H9 (cell line): Measurements from ENCODE around the gene PSMD1. TPM values are rescaled to one million over a fixed set of nuclear protein-coding genes. Genes with fewer than 3 reads are reported as not detected.

Source experiments
- DNase-seq: peaks from one replicate; pipeline ENCODE4 v3.0.0-alpha.2; 2017
- H2AFZ ChIP-seq: one replicate; pipeline ENCODE4 v1.6.1; 2013; ENCODE audit warnings: mild to moderate bottlenecking, low read length, control low read depth, moderate library complexity
- H2AK5ac ChIP-seq: 2 replicates; pipeline ENCODE4 v1.6.1; 2013; ENCODE audit warnings: low read length, control low read depth, mixed read lengths; ENCODE audit not compliant: insufficient read length
- H2BK120ac ChIP-seq: one replicate; pipeline ENCODE4 v1.6.1; 2013; ENCODE audit warnings: low read depth, mild to moderate bottlenecking, low read length, control low read depth, inconsistent platforms; ENCODE audit not compliant: poor library complexity, severe bottlenecking
- H2BK12ac ChIP-seq: 2 replicates; pipeline ENCODE4 v1.6.1; 2013; ENCODE audit warnings: low read length, control low read depth, mixed read lengths, low read depth; ENCODE audit not compliant: insufficient read length
- H2BK15ac ChIP-seq: 2 replicates; pipeline ENCODE4 v1.6.1; 2013; ENCODE audit warnings: low read depth, low read length, control low read depth
- H2BK20ac ChIP-seq: one replicate; pipeline ENCODE4 v1.6.1; 2013; ENCODE audit warnings: low read depth, mild to moderate bottlenecking, low read length, control low read depth, inconsistent platforms; ENCODE audit not compliant: poor library complexity, severe bottlenecking
- H2BK5ac ChIP-seq: 2 replicates; pipeline ENCODE4 v1.6.1; 2013; ENCODE audit warnings: low read length, control low read depth, mixed read lengths; ENCODE audit not compliant: insufficient read length
- H3K14ac ChIP-seq: 2 replicates; pipeline ENCODE4 v1.6.1; 2013; ENCODE audit warnings: low read length, control low read depth; ENCODE audit not compliant: insufficient read depth
- H3K18ac ChIP-seq: 2 replicates; pipeline ENCODE4 v1.6.1; 2013; ENCODE audit warnings: low read depth, mild to moderate bottlenecking, mixed read lengths, low read length, control low read depth; ENCODE audit not compliant: insufficient read length
- H3K23ac ChIP-seq: 2 replicates; pipeline ENCODE4 v1.6.1; 2013; ENCODE audit warnings: low read length, control low read depth, mixed read lengths, low read depth; ENCODE audit not compliant: insufficient read length
- H3K23me2 ChIP-seq: 2 replicates; pipeline ENCODE4 v1.6.1; 2013; ENCODE audit warnings: low read depth, mild to moderate bottlenecking, mixed read lengths, low read length, control low read depth; ENCODE audit not compliant: insufficient read length, poor library complexity, severe bottlenecking
- H3K27ac ChIP-seq: 2 replicates; pipeline ENCODE4 v1.5.1; 2013; ENCODE audit warnings: low read length, control low read depth, mixed read lengths, low read depth; ENCODE audit not compliant: insufficient read length
- H3K27me3 ChIP-seq: 2 replicates; pipeline ENCODE4 v1.6.1; 2013; ENCODE audit warnings: low read length, control low read depth, inconsistent platforms; ENCODE audit not compliant: insufficient read depth
- H3K4ac ChIP-seq: 2 replicates; pipeline ENCODE4 v1.6.1; 2013; ENCODE audit warnings: low read depth, mild to moderate bottlenecking, control low read depth, inconsistent platforms, low read length, moderate library complexity
- H3K4me1 ChIP-seq: 2 replicates; pipeline ENCODE4 v1.6.1; 2013; ENCODE audit warnings: low read length, control low read depth, inconsistent platforms; ENCODE audit not compliant: insufficient read depth
- H3K4me2 ChIP-seq: 2 replicates; pipeline ENCODE4 v1.6.1; 2013; ENCODE audit warnings: low read length, control low read depth, mixed read lengths; ENCODE audit not compliant: insufficient read length, insufficient read depth
- H3K56ac ChIP-seq: 2 replicates; pipeline ENCODE4 v1.6.1; 2013; ENCODE audit warnings: low read depth, mild to moderate bottlenecking, mixed read lengths, low read length, control low read depth; ENCODE audit not compliant: insufficient read length
- H3K79me1 ChIP-seq: 2 replicates; pipeline ENCODE4 v1.6.1; 2013; ENCODE audit warnings: low read depth, mild to moderate bottlenecking, moderate library complexity, low read length, control low read depth, inconsistent platforms; ENCODE audit not compliant: insufficient read depth, poor library complexity, severe bottlenecking
- H3K79me2 ChIP-seq: 2 replicates; pipeline ENCODE4 v1.6.1; 2013; ENCODE audit warnings: low read length, control low read depth, inconsistent platforms; ENCODE audit not compliant: insufficient read depth
- H3K9ac ChIP-seq: 2 replicates; pipeline ENCODE4 v1.6.1; 2013; ENCODE audit warnings: low read length, control low read depth, mixed read lengths; ENCODE audit not compliant: insufficient read length; ENCODE audit errors: extremely low read depth
- H3K9me3 ChIP-seq: one replicate; pipeline ENCODE4 v1.6.1; 2013; ENCODE audit warnings: low read depth, low read length, inconsistent platforms; ENCODE audit not compliant: control insufficient read depth
- H3T11ph ChIP-seq: one replicate; pipeline ENCODE4 v1.6.1; 2013; ENCODE audit warnings: mild to moderate bottlenecking, low read length, control low read depth, inconsistent platforms
- H4K20me1 ChIP-seq: one replicate; pipeline ENCODE4 v1.6.1; 2013; ENCODE audit not compliant: control insufficient read depth, insufficient read length, insufficient read depth
- H4K5ac ChIP-seq: 2 replicates; pipeline ENCODE4 v1.6.1; 2013; ENCODE audit warnings: low read depth, mild to moderate bottlenecking, mixed read lengths, low read length, control low read depth; ENCODE audit not compliant: insufficient read length
- H4K8ac ChIP-seq: replicated peaks from 2 replicates; pipeline ENCODE4 v1.6.1; 2013; ENCODE audit warnings: low read length, control low read depth, mixed read lengths, low read depth; ENCODE audit not compliant: insufficient read length
- H4K91ac ChIP-seq: 2 replicates; pipeline ENCODE4 v1.6.1; 2013; ENCODE audit warnings: low read depth, mild to moderate bottlenecking, moderate library complexity, mixed read lengths, low read length, control low read depth; ENCODE audit not compliant: insufficient read length
- H3K27ac Mint-ChIP-seq, 3 experiments: 2 replicates in 2 of 3; 3 replicates in 1 of 3; pipeline ENCODE4 v1.8.0; 2020 to 2021; ENCODE audit warnings: mixed read lengths in 3 of 3, mild to moderate bottlenecking in 1 of 3, moderate library complexity in 1 of 3
- H3K27me3 Mint-ChIP-seq: 2 replicates; pipeline ENCODE4 v1.8.0; 2021; ENCODE audit warnings: low read depth, mild to moderate bottlenecking, moderate library complexity, mixed read lengths
- H3K36me3 Mint-ChIP-seq, 3 experiments: 2 replicates in 2 of 3; 3 replicates in 1 of 3; pipeline ENCODE4 v1.8.0; 2020 to 2021; ENCODE audit warnings: low read depth in 3 of 3, mixed read lengths in 3 of 3; ENCODE audit not compliant: insufficient read depth in 1 of 3
- H3K4me1 Mint-ChIP-seq, 2 experiments: 2 replicates each; pipeline ENCODE4 v1.8.0; 2020; ENCODE audit warnings: mixed read lengths in 2 of 2
- H3K4me3 Mint-ChIP-seq, 2 experiments: 2 replicates in 1 of 2; 3 replicates in 1 of 2; pipeline ENCODE4 v1.8.0; 2020 to 2021; ENCODE audit warnings: mild to moderate bottlenecking in 2 of 2, mixed read lengths in 2 of 2, moderate library complexity in 1 of 2
- H3K9me3 Mint-ChIP-seq, 2 experiments: 2 replicates in 1 of 2; 3 replicates in 1 of 2; pipeline ENCODE4 v1.8.0; 2020; ENCODE audit warnings: mild to moderate bottlenecking in 2 of 2, mixed read lengths in 2 of 2, moderate library complexity in 1 of 2
- CTCF ChIP-seq: fragments of 200-600 bp; sonication (generic); conservative IDR thresholded peaks from 3 replicates; pipeline ENCODE4 v1.8.0; 2021; ENCODE audit warnings: antibody characterized with exemption, mild to moderate bottlenecking
- WGBS: extraction: QIAGEN DNeasy Blood & Tissue Kit; methylation state at CpG from one replicate; pipeline ENCODE4 v1.1.7; 2013; ENCODE audit warnings: missing lambda C conversion rate, low lambda C conversion rate, mixed read lengths; ENCODE audit not compliant: insufficient read length; ENCODE audit errors: extremely low coverage; 5-methylcytosine and 5-hydroxymethylcytosine counted together
- total RNA-seq: library from RNA; stranded (reverse); gene quantifications from 2 replicates; pipeline ENCODE4 v1.2.1, GENCODE V29; 2021

PSMD1 gene
- total RNA-seq, 1 experiment from 2014 or later, result 166 TPM

- no peaks in the 10 kb centered on the region for H4K20me1 ChIP-seq
- H3K4me1 Mint-ChIP-seq, result peaks cover 12 to 19% of the 10 kb centered on the region in 2 experiments
- no peaks in the 10 kb centered on the region for H3K9me3 Mint-ChIP-seq
Observed at GRCh38 chr2:231134910-231135655, 78.4 kb downstream of the PSMD1 start.

More at GRCh38 chr2:231134910-231135655, 78.4 kb downstream of the PSMD1 start:
- Histone ChIP-seq H3K27ac (no peak overlapping the region), H2BK15ac (no peak overlapping the region), H3K4ac (no peak overlapping the region), H3K27me3 (no peaks in the 10 kb centered on the region), H2BK20ac (no peak overlapping the region), H3K14ac (no peak overlapping the region), H3K79me1 (no peaks in the 10 kb centered on the region), H3K79me2 (no peaks in the 10 kb centered on the region; the same call in 1 of the 2 replicates), H3K9me3 (no peaks in the 10 kb centered on the region), H3K18ac (no peak overlapping the region), H2AK5ac (no peak overlapping the region), H3K9ac (no peak overlapping the region), H2AFZ (no peak overlapping the region), H4K5ac (no peak overlapping the region), H3K23me2 (no peaks in the 10 kb centered on the region), H2BK120ac (no peak overlapping the region), H3K56ac (no peak overlapping the region), H3T11ph (no peak overlapping the region), H4K91ac (no peak overlapping the region), H3K4me1 (no peaks in the 10 kb centered on the region; the same call in 1 of the 2 replicates), H3K23ac (no peak overlapping the region), H4K8ac (no peak overlapping the region), H2BK5ac (no peak overlapping the region), H2BK12ac (no peak overlapping the region), H3K4me2 (no peak overlapping the region)
- peaks cover 0 to 10% (median 0%) of the 10 kb centered on the region in 3 experiments; a peak in 3 of 7 replicates for H3K36me3 Mint-ChIP-seq
- no peak for TF ChIP-seq CTCF
- DNase-seq, result no peak
- no peak overlapping the region for H3K27ac Mint-ChIP-seq
- H3K4me3 Mint-ChIP-seq, result no peak overlapping the region
- H3K27me3 Mint-ChIP-seq, result no peaks in the 10 kb centered on the region
- whole genome bisulfite sequencing, result 100% methylated on average over 1 of the region's 1 CpG
